ENCODE data around the gene TAS2R1.

The TAS2R1 gene

GRCh38 chr5:9623661-9624060, 6.5 kb downstream of the TAS2R1 start:
- H3K27ac ChIP-seq (ENCODE audit: low read length): no peak overlapping the region
- DNase-seq (ENCODE audit: low read depth, low spot score): no peak
- H3K4me3 ChIP-seq (ENCODE audit: low read length): no peak overlapping the region
- no peaks in the 10 kb centered on the region for H3K27me3 ChIP-seq (ENCODE audit: control insufficient read depth, insufficient read depth, low read length)
- no peaks in the 10 kb centered on the region for H3K9me3 ChIP-seq (ENCODE audit: control insufficient read depth, insufficient read depth, low read length)
- no peaks in the 10 kb centered on the region for H3K36me3 ChIP-seq (ENCODE audit: control insufficient read depth, insufficient read depth, low read length)
- H3K4me1 ChIP-seq (ENCODE audit: control insufficient read depth, insufficient read depth, low read length): no peaks in the 10 kb centered on the region
- no CpG with 5 or more reads among the region's 4 CpGs for WGBS (ENCODE audit: insufficient coverage, insufficient read length)

- no peaks in the 10 kb centered on the region for H3K36me3 ChIP-seq (ENCODE audit: control insufficient read depth, insufficient read depth, low read length)
- H3K27me3 ChIP-seq (ENCODE audit: control insufficient read depth, insufficient read depth, low read length): no peaks in the 10 kb centered on the region
- no peak overlapping the region for H3K27ac ChIP-seq (ENCODE audit: low read length)
- H3K4me1 ChIP-seq (ENCODE audit: control insufficient read depth, insufficient read depth, low read length): no peaks in the 10 kb centered on the region
- H3K9me3 ChIP-seq (ENCODE audit: control insufficient read depth, insufficient read depth, low read length): no peaks in the 10 kb centered on the region
- no peak for DNase-seq (ENCODE audit: low read depth, low spot score)
- WGBS (ENCODE audit: insufficient coverage, insufficient read length): no CpG with 5 or more reads among the region's 5 CpGs
- no peak overlapping the region for H3K4me3 ChIP-seq (ENCODE audit: low read length)
Measured at GRCh38 chr5:9622971-9623421, 7.2 kb downstream of the TAS2R1 start.

GRCh38 chr5:9621379-9621903, 8.7 kb downstream of the TAS2R1 start:
- Histone ChIP-seq H3K4me1 (ENCODE audit: control insufficient read depth, insufficient read depth, low read length) (no peaks in the 10 kb centered on the region), H3K4me3 (ENCODE audit: low read length) (no peak overlapping the region), H3K36me3 (ENCODE audit: control insufficient read depth, insufficient read depth, low read length) (no peaks in the 10 kb centered on the region), H3K27ac (ENCODE audit: low read length) (no peak overlapping the region), H3K9me3 (ENCODE audit: control insufficient read depth, insufficient read depth, low read length) (no peaks in the 10 kb centered on the region), H3K27me3 (ENCODE audit: control insufficient read depth, insufficient read depth, low read length) (no peaks in the 10 kb centered on the region)
- DNase-seq (ENCODE audit: low read depth, low spot score): no peak
- WGBS (ENCODE audit: insufficient coverage, insufficient read length): no CpG with 5 or more reads among the region's 7 CpGs

GRCh38 chr5:9619331-9620092, 10.6 kb downstream of the TAS2R1 start:
- H3K36me3 ChIP-seq (ENCODE audit: control insufficient read depth, insufficient read depth, low read length): no peaks in the 10 kb centered on the region
- no peaks in the 10 kb centered on the region for H3K9me3 ChIP-seq (ENCODE audit: control insufficient read depth, insufficient read depth, low read length)
- WGBS (ENCODE audit: insufficient coverage, insufficient read length): no CpG with 5 or more reads among the region's 5 CpGs
- H3K4me3 ChIP-seq (ENCODE audit: low read length): no peak overlapping the region
- no peaks in the 10 kb centered on the region for H3K27me3 ChIP-seq (ENCODE audit: control insufficient read depth, insufficient read depth, low read length)
- no peaks in the 10 kb centered on the region for H3K4me1 ChIP-seq (ENCODE audit: control insufficient read depth, insufficient read depth, low read length)
- no peak for DNase-seq (ENCODE audit: low read depth, low spot score)
- no peak overlapping the region for H3K27ac ChIP-seq (ENCODE audit: low read length)

GRCh38 chr5:9617739-9618504, 12.2 kb downstream of the TAS2R1 start:
- no CpG with 5 or more reads among the region's 10 CpGs for WGBS (ENCODE audit: insufficient coverage, insufficient read length)

GRCh38 chr5:9617221-9617620, 12.9 kb downstream of the TAS2R1 start:
- no peaks in the 10 kb centered on the region for H3K4me1 ChIP-seq (ENCODE audit: control insufficient read depth, insufficient read depth, low read length)
- DNase-seq (ENCODE audit: low read depth, low spot score): no peak
- no peak overlapping the region for H3K4me3 ChIP-seq (ENCODE audit: low read length)
- H3K27me3 ChIP-seq (ENCODE audit: control insufficient read depth, insufficient read depth, low read length): no peaks in the 10 kb centered on the region
- no peak overlapping the region for H3K27ac ChIP-seq (ENCODE audit: low read length)
- no peaks in the 10 kb centered on the region for H3K9me3 ChIP-seq (ENCODE audit: control insufficient read depth, insufficient read depth, low read length)
- no peaks in the 10 kb centered on the region for H3K36me3 ChIP-seq (ENCODE audit: control insufficient read depth, insufficient read depth, low read length)
- WGBS (ENCODE audit: insufficient coverage, insufficient read length): no CpG with 5 or more reads among the region's 3 CpGs

More at GRCh38 chr5:9617739-9618504, 12.2 kb downstream of the TAS2R1 start:
- no peaks in the 10 kb centered on the region for H3K36me3 ChIP-seq (ENCODE audit: control insufficient read depth, insufficient read depth, low read length)
- H3K4me3 ChIP-seq (ENCODE audit: low read length): no peak overlapping the region
- no peaks in the 10 kb centered on the region for H3K9me3 ChIP-seq (ENCODE audit: control insufficient read depth, insufficient read depth, low read length)
- no peaks in the 10 kb centered on the region for H3K27me3 ChIP-seq (ENCODE audit: control insufficient read depth, insufficient read depth, low read length)
- DNase-seq (ENCODE audit: low read depth, low spot score): no peak
- no peaks in the 10 kb centered on the region for H3K4me1 ChIP-seq (ENCODE audit: control insufficient read depth, insufficient read depth, low read length)
- H3K27ac ChIP-seq (ENCODE audit: low read length): no peak overlapping the region

GRCh38 chr5:9615331-9615730, 14.8 kb downstream of the TAS2R1 start:
- no peaks in the 10 kb centered on the region for H3K4me1 ChIP-seq (ENCODE audit: control insufficient read depth, insufficient read depth, low read length)
- H3K27ac ChIP-seq (ENCODE audit: low read length): no peak overlapping the region
- H3K4me3 ChIP-seq (ENCODE audit: low read length): no peak overlapping the region
- no peaks in the 10 kb centered on the region for H3K9me3 ChIP-seq (ENCODE audit: control insufficient read depth, insufficient read depth, low read length)
- no peaks in the 10 kb centered on the region for H3K27me3 ChIP-seq (ENCODE audit: control insufficient read depth, insufficient read depth, low read length)
- WGBS (ENCODE audit: insufficient coverage, insufficient read length): no CpG with 5 or more reads among the region's 3 CpGs
- DNase-seq (ENCODE audit: low read depth, low spot score): no peak
- no peaks in the 10 kb centered on the region for H3K36me3 ChIP-seq (ENCODE audit: control insufficient read depth, insufficient read depth, low read length)

- H3K27me3 ChIP-seq (ENCODE audit: control insufficient read depth, insufficient read depth, low read length): no peaks in the 10 kb centered on the region
- H3K27ac ChIP-seq (ENCODE audit: low read length): no peak overlapping the region
- no peak for DNase-seq (ENCODE audit: low read depth, low spot score)
- H3K9me3 ChIP-seq (ENCODE audit: control insufficient read depth, insufficient read depth, low read length): no peaks in the 10 kb centered on the region
- H3K4me3 ChIP-seq (ENCODE audit: low read length): no peak overlapping the region
- H3K4me1 ChIP-seq (ENCODE audit: control insufficient read depth, insufficient read depth, low read length): no peaks in the 10 kb centered on the region
- no CpG with 5 or more reads among the region's 3 CpGs for WGBS (ENCODE audit: insufficient coverage, insufficient read length)
- no peaks in the 10 kb centered on the region for H3K36me3 ChIP-seq (ENCODE audit: control insufficient read depth, insufficient read depth, low read length)
Measured at GRCh38 chr5:9613360-9613759, 16.8 kb downstream of the TAS2R1 start.

GRCh38 chr5:9610969-9611368, 19.2 kb downstream of the TAS2R1 start:
- H3K4me1 ChIP-seq (ENCODE audit: control insufficient read depth, insufficient read depth, low read length): no peaks in the 10 kb centered on the region
- H3K9me3 ChIP-seq (ENCODE audit: control insufficient read depth, insufficient read depth, low read length): no peaks in the 10 kb centered on the region
- H3K36me3 ChIP-seq (ENCODE audit: control insufficient read depth, insufficient read depth, low read length): no peaks in the 10 kb centered on the region
- H3K27me3 ChIP-seq (ENCODE audit: control insufficient read depth, insufficient read depth, low read length): no peaks in the 10 kb centered on the region
- no peak overlapping the region for H3K4me3 ChIP-seq (ENCODE audit: low read length)
- WGBS (ENCODE audit: insufficient coverage, insufficient read length): 100% methylated on average over 1 of the region's 2 CpGs
- no peak overlapping the region for H3K27ac ChIP-seq (ENCODE audit: low read length)
- no peak for DNase-seq (ENCODE audit: low read depth, low spot score)

GRCh38 chr5:9610364-9610763, 19.8 kb downstream of the TAS2R1 start:
- DNase-seq (ENCODE audit: low read depth, low spot score): no peak
- H3K4me3 ChIP-seq (ENCODE audit: low read length): no peak overlapping the region
- no peaks in the 10 kb centered on the region for H3K36me3 ChIP-seq (ENCODE audit: control insufficient read depth, insufficient read depth, low read length)
- H3K4me1 ChIP-seq (ENCODE audit: control insufficient read depth, insufficient read depth, low read length): no peaks in the 10 kb centered on the region
- no peaks in the 10 kb centered on the region for H3K9me3 ChIP-seq (ENCODE audit: control insufficient read depth, insufficient read depth, low read length)
- no peaks in the 10 kb centered on the region for H3K27me3 ChIP-seq (ENCODE audit: control insufficient read depth, insufficient read depth, low read length)
- H3K27ac ChIP-seq (ENCODE audit: low read length): no peak overlapping the region
- no CpG with 5 or more reads among the region's 1 CpG for WGBS (ENCODE audit: insufficient coverage, insufficient read length)

Measured in iPS DF 6.9 (cell line).